NB4 (cell line): ENCODE measurements around the gene WDR31.
"Not testable (repeated sequence)": the region's sequence is repeated elsewhere in the genome, so short reads cannot be mapped to it uniquely, and the experiment has no call there.

Experiments
- DNase-seq: peaks from one replicate; pipeline ENCODE4 v3.0.0; 2010; ENCODE audit warnings: low read depth
- H3K4me3 ChIP-seq: one replicate; pipeline ENCODE4 v1.5.1; 2011; ENCODE audit warnings: mild to moderate bottlenecking, low read depth, low read length, moderate library complexity
- CTCF ChIP-seq: IDR thresholded peaks from one replicate; pipeline ENCODE4 v1.5.1; 2012; ENCODE audit warnings: low read depth, low read length
- MAX ChIP-seq: IDR thresholded peaks from 2 replicates; pipeline ENCODE4 v1.6.1; 2011; ENCODE audit warnings: low read depth, low read length
- MYC ChIP-seq: IDR thresholded peaks from 2 replicates; pipeline ENCODE4 v1.6.1; 2011; ENCODE audit warnings: low read depth, low read length
- POLR2A ChIP-seq: IDR thresholded peaks from 2 replicates; pipeline ENCODE4 v1.6.1; 2011; ENCODE audit warnings: mild to moderate bottlenecking; ENCODE audit not compliant: insufficient read length; ENCODE audit errors: extremely low read depth

The WDR31 gene

GRCh38 chr9:113380869-113381378 lies 40.8 kb upstream of the WDR31 start:
- TF ChIP-seq MYC (no peak), CTCF (no peak), POLR2A (no peak), MAX (no peak)
- no peak overlapping the region for H3K4me3 ChIP-seq

GRCh38 chr9:113379829-113380210 lies 39.7 kb upstream of the WDR31 start:
- not testable (repeated sequence) for DNase-seq, H3K4me3 ChIP-seq

More at GRCh38 chr9:113380869-113381378, 40.8 kb upstream of the WDR31 start:
- DNase-seq, result peak; percentile 15

GRCh38 chr9:113379094-113379828 lies 39.2 kb upstream of the WDR31 start:
- H3K4me3 ChIP-seq, DNase-seq: not testable (repeated sequence)

- peak; percentile 52 for TF ChIP-seq POLR2A
- no peak for TF ChIP-seq CTCF
- DNase-seq, result peak; percentile 76
- H3K4me3 ChIP-seq, result peak within 1 kb of the TSS; percentile 69
Measured at GRCh38 chr9:113376634-113377567, 36.8 kb upstream of the WDR31 start, which contains the start of gene HDHD3. HDHD3 (minus strand) TSS chr9:113376986; CDS start chr9:113374354, 2,632 bp downstream.

GRCh38 chr9:113375057-113376023 lies 35.3 kb upstream of the WDR31 start:
- no peak overlapping the region for H3K4me3 ChIP-seq

More at GRCh38 chr9:113375057-113376023, 35.3 kb upstream of the WDR31 start:
- no peak for DNase-seq
- TF ChIP-seq MYC, result no peak
- TF ChIP-seq POLR2A, result no peak
- no peak for TF ChIP-seq MAX
- no peak for TF ChIP-seq CTCF
